Measurements from ENCODE around the gene NUDT1.
A peak's percentile ranks its signal among the peaks of the same experiment; 100 is the strongest.

Gene NUDT1

GRCh38 chr7:2241580-2242540 is at the start of gene NUDT1, which contains the start of gene MRM2:
NUDT1 (plus strand) TSS chr7:2242226; CDS start chr7:2244575, 2,349 bp downstream.
MRM2 (minus strand) TSS chr7:2242205; CDS start chr7:2242169, 36 bp downstream.
- peak; percentile 72 to 86 for DNase-seq

GRCh38 chr7:2192831-2193534 is 49.0 kb upstream of the NUDT1 start:
- DNase-seq, result no peak

GRCh38 chr7:2193575-2194305 is 48.3 kb upstream of the NUDT1 start:
- no peak for DNase-seq

GRCh38 chr7:2195400-2196246 is 46.4 kb upstream of the NUDT1 start:
- no peak for DNase-seq

GRCh38 chr7:2196381-2197378 is 45.3 kb upstream of the NUDT1 start:
- DNase-seq, result no peak

GRCh38 chr7:2197436-2198155 is 44.4 kb upstream of the NUDT1 start:
- no peak for DNase-seq

- DNase-seq, result no peak
Measured at GRCh38 chr7:2198206-2198605, 43.8 kb upstream of the NUDT1 start.

- DNase-seq, result no peak
Measured at GRCh38 chr7:2198760-2199159, 43.3 kb upstream of the NUDT1 start.

GRCh38 chr7:2199528-2199927 is 42.5 kb upstream of the NUDT1 start:
- no peak for DNase-seq

- DNase-seq, result no peak
Measured at GRCh38 chr7:2199956-2200583, 42.0 kb upstream of the NUDT1 start.

- DNase-seq, result no peak
Measured at GRCh38 chr7:2200584-2200980, 41.4 kb upstream of the NUDT1 start.

GRCh38 chr7:2201128-2201527 is 40.9 kb upstream of the NUDT1 start:
- no peak for DNase-seq

- no peak for DNase-seq
Measured at GRCh38 chr7:2201686-2202360, 40.2 kb upstream of the NUDT1 start.

GRCh38 chr7:2202361-2202761 is 39.7 kb upstream of the NUDT1 start:
- no peak for DNase-seq

GRCh38 chr7:2202901-2203765 is 38.9 kb upstream of the NUDT1 start:
- DNase-seq, result no peak

- peak; percentile 9 to 11 for DNase-seq
Measured at GRCh38 chr7:2203766-2204300, 38.2 kb upstream of the NUDT1 start.

GRCh38 chr7:2204446-2204845 is 37.6 kb upstream of the NUDT1 start:
- DNase-seq, result no peak

Data from inflammatory macrophage treated with lipopolysaccharide for 1 hour (primary cell).